ENCODE data around the gene HUS1. TPM values are rescaled to one million over a fixed set of nuclear protein-coding genes. Genes with fewer than 3 reads are reported as not detected.

The HUS1 gene
- total and polyA plus RNA-seq, 2 of the 13 experiments (the other 11 are each of a cell fraction or from before 2014, with no cell fraction given) = 14.8 to 16.9 TPM

DNA sequence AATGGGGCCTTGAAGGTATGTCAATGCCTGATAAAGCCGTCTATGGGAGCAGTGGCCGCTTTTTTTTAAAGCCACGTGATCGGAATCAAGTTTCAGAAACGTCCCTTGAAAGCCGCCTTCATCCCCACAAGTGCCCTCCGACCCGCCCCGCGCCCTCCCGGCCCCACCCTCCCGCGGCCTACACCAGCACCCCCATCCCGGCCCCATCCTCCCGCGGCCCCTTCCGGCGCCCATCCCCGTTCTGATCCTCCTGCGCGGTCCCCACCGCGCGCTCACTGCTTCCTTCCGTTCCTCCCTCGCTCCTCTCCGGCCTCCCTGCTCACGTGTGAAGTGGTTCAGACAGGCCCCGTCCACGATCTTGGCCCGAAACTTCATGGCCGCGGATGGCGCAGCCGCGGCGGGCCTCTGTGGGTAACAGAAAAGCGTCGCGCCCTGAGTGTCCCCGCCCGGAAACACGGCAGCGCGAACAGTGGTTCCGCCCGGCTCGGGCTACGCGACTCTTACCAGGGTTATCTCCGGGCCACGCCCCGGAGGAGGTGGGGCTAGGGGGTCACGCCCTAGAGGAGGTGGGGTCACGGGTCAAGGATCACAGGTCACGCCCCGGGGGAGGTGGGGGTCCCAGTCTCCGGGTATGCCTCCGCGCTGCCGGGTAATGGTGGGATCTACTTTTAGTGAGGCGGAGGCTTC is at the start of gene HUS1 (continued):
- peak; percentile 78; the same call in 1 of the 2 replicates for TF ChIP-seq ZNF782 (CRISPR knock-in tag; IDR thresholded peaks at IDR 0.05; ENCODE audit: borderline replicate concordance)
- peak; percentile 40; the same call in 1 of the 2 replicates for TF ChIP-seq CEBPG (CRISPR knock-in tag; IDR thresholded peaks at IDR 0.05)
- TF ChIP-seq CTCF (CRISPR knock-in tag; IDR thresholded peaks at IDR 0.05) = no peak; the same call in none of the 2 replicates
- no peak; the same call in 1 of the 2 replicates for TF ChIP-seq ZSCAN30 (CRISPR knock-in tag; IDR thresholded peaks at IDR 0.05)
- no peak for TF ChIP-seq ZNF549 (CRISPR knock-in tag; IDR thresholded peaks at IDR 0.05)
- peak; percentile 98; the same call in 1 of the 2 replicates for TF ChIP-seq ZZZ3 (CRISPR knock-in tag; IDR thresholded peaks at IDR 0.05; ENCODE audit: borderline replicate concordance)
- TF ChIP-seq CSRNP1 (CRISPR knock-in tag; IDR thresholded peaks at IDR 0.05) = no peak
- TF ChIP-seq HOXA5 (CRISPR knock-in tag; IDR thresholded peaks at IDR 0.05) = peak; percentile 94
- no peak for TF ChIP-seq DDIT3 (CRISPR knock-in tag; IDR thresholded peaks at IDR 0.05)
- peak; percentile 59 for TF ChIP-seq HNF1A (IDR thresholded peaks at IDR 0.05; ENCODE audit: low read depth)
- TF ChIP-seq HNF1A (CRISPR knock-in tag; IDR thresholded peaks at IDR 0.05; ENCODE audit: borderline replicate concordance) = peak; percentile 85
- TF ChIP-seq SAFB2 (CRISPR knock-in tag; IDR thresholded peaks at IDR 0.05; ENCODE audit: borderline replicate concordance, low read depth) = peak; percentile 66; the same call in 1 of the 2 replicates
- TF ChIP-seq IKZF1 (IDR thresholded peaks at IDR 0.05) = no peak
- TF ChIP-seq ATF7 (IDR thresholded peaks at IDR 0.05) = no peak
- TF ChIP-seq ATF7 (CRISPR knock-in tag; IDR thresholded peaks at IDR 0.05) = peak; percentile 82; the same call in 1 of the 2 replicates
- TF ChIP-seq LCORL (IDR thresholded peaks at IDR 0.05) = peak; percentile 30; the same call in 1 of the 2 replicates
- peak; percentile 73; the same call in 1 of the 2 replicates for TF ChIP-seq LCORL (CRISPR knock-in tag; IDR thresholded peaks at IDR 0.05)
- TF ChIP-seq RARG (CRISPR knock-in tag; IDR thresholded peaks at IDR 0.05; ENCODE audit: low read depth) = peak; percentile 66; the same call in 1 of the 2 replicates
- TF ChIP-seq HNF4G (IDR thresholded peaks at IDR 0.05; ENCODE audit: borderline replicate concordance, low read depth, low read length) = 0 out of 2 replicates have a peak, but pooled peaks have one; percentile 10
- no peak for TF ChIP-seq HNF4G (CRISPR knock-in tag; IDR thresholded peaks at IDR 0.05; ENCODE audit: borderline replicate concordance, low read depth)
- no peak for TF ChIP-seq SMYD3 (CRISPR knock-in tag; IDR thresholded peaks at IDR 0.05)
- TF ChIP-seq MTF2 (CRISPR knock-in tag; IDR thresholded peaks at IDR 0.05; ENCODE audit: borderline replicate concordance) = peak; percentile 66; the same call in 1 of the 2 replicates
